ENCODE results near the gene JARID2. TPM values are rescaled to one million over a fixed set of nuclear protein-coding genes. Genes with fewer than 3 reads are reported as not detected.
A peak's percentile ranks its signal among the peaks of the same experiment; 100 is the strongest.

Gene JARID2
- total and polyA plus RNA-seq, 9 of the 15 experiments (the other 6 are each of a cell fraction or from before 2014, with no cell fraction given) = 5.0 to 29.0 (median 15.6) TPM

DNA sequence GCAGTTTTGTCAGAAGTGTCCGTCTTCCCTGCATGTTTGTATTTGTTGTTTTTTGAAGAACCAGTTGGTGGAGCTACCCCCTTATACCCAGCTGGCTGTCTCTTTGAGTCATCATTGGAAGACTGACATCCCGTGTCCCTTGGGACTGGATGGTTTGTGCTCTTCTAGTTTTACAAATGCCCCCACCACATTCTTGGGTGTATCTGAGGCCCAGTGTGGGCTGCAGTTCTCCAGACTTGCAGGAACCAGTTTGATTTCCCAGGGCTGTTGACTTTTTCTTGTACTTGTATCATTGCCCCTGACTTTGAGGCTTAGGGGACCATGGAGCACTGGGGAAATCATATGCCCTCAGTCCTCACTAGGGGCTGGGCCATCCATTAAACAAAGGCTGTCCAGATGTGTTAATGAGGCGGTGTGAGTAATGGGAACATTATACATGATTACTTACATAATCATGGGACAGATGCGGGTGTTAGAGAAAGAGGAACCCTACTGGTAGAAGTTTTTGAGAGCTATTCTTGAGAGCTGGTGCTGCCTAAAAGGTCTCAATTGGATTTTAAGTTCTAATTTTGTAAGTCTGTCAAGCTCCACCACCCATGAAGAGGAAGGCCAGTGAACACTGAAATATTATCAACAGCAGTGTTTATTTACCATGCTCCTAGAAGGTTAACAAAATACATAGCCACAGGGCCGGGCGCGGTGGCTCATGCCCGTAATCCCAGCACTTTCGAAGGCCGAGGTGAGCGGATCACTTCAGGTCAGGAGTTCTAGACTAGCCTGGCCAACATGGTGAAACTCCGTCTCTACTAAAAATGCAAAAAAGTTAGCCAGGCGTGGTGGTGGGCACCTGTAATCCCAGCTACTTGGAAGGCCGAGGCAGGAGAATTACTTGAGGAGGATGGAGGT is 8.5 kb downstream of the JARID2 start (continued):
- TF ChIP-seq, protein P1, sequence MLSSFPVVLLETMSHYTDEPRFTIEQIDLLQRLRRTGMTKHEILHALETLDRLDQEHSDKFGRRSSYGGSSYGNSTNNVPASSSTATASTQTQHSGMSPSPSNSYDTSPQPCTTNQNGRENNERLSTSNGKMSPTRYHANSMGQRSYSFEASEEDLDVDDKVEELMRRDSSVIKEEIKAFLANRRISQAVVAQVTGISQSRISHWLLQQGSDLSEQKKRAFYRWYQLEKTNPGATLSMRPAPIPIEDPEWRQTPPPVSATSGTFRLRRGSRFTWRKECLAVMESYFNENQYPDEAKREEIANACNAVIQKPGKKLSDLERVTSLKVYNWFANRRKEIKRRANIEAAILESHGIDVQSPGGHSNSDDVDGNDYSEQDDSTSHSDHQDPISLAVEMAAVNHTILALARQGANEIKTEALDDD (IDR thresholded peaks at IDR 0.05) = peak; percentile 39; the same call in 1 of the 2 replicates
- TF ChIP-seq RFX1 (IDR thresholded peaks at IDR 0.05) (no peak), NFIX (CRISPR knock-in tag; IDR thresholded peaks at IDR 0.05; ENCODE audit: low read depth) (no peak), ZNF76 (CRISPR knock-in tag; IDR thresholded peaks at IDR 0.05; ENCODE audit: borderline replicate concordance) (no peak), GTF2F1 (IDR thresholded peaks at IDR 0.05; ENCODE audit: low read depth, low read length) (no peak), ZNF282 (CRISPR knock-in tag; IDR thresholded peaks at IDR 0.05) (no peak), GATAD2A (IDR thresholded peaks at IDR 0.05) (no peak), MAFF (IDR thresholded peaks at IDR 0.05; ENCODE audit: low read length) (no peak), ZNF165 (CRISPR knock-in tag; IDR thresholded peaks at IDR 0.05; ENCODE audit: borderline replicate concordance) (no peak), ZNF79 (CRISPR knock-in tag; IDR thresholded peaks at IDR 0.05; ENCODE audit: low read depth) (no peak), PTTG1 (tag; IDR thresholded peaks at IDR 0.05; ENCODE audit: low read depth) (no peak), ZNF766 (CRISPR knock-in tag; conservative IDR thresholded peaks at IDR 0.05) (no peak)
- TF ChIP-seq, protein P2, sequence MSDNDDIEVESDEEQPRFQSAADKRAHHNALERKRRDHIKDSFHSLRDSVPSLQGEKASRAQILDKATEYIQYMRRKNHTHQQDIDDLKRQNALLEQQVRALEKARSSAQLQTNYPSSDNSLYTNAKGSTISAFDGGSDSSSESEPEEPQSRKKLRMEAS (CRISPR knock-in tag; IDR thresholded peaks at IDR 0.05) = no peak
- TF ChIP-seq, protein P3, sequence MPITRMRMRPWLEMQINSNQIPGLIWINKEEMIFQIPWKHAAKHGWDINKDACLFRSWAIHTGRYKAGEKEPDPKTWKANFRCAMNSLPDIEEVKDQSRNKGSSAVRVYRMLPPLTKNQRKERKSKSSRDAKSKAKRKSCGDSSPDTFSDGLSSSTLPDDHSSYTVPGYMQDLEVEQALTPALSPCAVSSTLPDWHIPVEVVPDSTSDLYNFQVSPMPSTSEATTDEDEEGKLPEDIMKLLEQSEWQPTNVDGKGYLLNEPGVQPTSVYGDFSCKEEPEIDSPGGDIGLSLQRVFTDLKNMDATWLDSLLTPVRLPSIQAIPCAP (CRISPR knock-in tag; IDR thresholded peaks at IDR 0.05; ENCODE audit: borderline replicate concordance) = no peak
- TF ChIP-seq, protein P4, sequence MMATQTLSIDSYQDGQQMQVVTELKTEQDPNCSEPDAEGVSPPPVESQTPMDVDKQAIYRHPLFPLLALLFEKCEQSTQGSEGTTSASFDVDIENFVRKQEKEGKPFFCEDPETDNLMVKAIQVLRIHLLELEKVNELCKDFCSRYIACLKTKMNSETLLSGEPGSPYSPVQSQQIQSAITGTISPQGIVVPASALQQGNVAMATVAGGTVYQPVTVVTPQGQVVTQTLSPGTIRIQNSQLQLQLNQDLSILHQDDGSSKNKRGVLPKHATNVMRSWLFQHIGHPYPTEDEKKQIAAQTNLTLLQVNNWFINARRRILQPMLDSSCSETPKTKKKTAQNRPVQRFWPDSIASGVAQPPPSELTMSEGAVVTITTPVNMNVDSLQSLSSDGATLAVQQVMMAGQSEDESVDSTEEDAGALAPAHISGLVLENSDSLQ (IDR thresholded peaks at IDR 0.05) = peak; percentile 86
- TF ChIP-seq, protein P5, sequence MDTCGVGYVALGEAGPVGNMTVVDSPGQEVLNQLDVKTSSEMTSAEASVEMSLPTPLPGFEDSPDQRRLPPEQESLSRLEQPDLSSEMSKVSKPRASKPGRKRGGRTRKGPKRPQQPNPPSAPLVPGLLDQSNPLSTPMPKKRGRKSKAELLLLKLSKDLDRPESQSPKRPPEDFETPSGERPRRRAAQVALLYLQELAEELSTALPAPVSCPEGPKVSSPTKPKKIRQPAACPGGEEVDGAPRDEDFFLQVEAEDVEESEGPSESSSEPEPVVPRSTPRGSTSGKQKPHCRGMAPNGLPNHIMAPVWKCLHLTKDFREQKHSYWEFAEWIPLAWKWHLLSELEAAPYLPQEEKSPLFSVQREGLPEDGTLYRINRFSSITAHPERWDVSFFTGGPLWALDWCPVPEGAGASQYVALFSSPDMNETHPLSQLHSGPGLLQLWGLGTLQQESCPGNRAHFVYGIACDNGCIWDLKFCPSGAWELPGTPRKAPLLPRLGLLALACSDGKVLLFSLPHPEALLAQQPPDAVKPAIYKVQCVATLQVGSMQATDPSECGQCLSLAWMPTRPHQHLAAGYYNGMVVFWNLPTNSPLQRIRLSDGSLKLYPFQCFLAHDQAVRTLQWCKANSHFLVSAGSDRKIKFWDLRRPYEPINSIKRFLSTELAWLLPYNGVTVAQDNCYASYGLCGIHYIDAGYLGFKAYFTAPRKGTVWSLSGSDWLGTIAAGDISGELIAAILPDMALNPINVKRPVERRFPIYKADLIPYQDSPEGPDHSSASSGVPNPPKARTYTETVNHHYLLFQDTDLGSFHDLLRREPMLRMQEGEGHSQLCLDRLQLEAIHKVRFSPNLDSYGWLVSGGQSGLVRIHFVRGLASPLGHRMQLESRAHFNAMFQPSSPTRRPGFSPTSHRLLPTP (IDR thresholded peaks at IDR 0.05; ENCODE audit: borderline replicate concordance, extremely low read depth, insufficient read length) = no peak
- TF ChIP-seq, protein P6, sequence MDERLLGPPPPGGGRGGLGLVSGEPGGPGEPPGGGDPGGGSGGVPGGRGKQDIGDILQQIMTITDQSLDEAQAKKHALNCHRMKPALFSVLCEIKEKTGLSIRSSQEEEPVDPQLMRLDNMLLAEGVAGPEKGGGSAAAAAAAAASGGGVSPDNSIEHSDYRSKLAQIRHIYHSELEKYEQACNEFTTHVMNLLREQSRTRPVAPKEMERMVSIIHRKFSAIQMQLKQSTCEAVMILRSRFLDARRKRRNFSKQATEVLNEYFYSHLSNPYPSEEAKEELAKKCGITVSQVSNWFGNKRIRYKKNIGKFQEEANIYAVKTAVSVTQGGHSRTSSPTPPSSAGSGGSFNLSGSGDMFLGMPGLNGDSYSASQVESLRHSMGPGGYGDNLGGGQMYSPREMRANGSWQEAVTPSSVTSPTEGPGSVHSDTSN (CRISPR knock-in tag; IDR thresholded peaks at IDR 0.05; ENCODE audit: low read depth) = no peak
- TF ChIP-seq, protein P6 (tag; conservative IDR thresholded peaks at IDR 0.05; ENCODE audit: low read depth) = 0 out of 2 replicates have a peak, but pooled peaks have one; percentile 40

Measured in K562 (cell line).